AG10803 (cell line): ENCODE measurements around the gene NUS1.

ENCODE experiments used
- DNase-seq: peaks from one replicate; pipeline ENCODE4 v3.0.0; 2010; ENCODE audit warnings: low read depth
- H3K4me3 ChIP-seq: 2 replicates; pipeline ENCODE4 v1.5.1; 2011; ENCODE audit warnings: mild to moderate bottlenecking, low read length, control low read depth
- CTCF ChIP-seq: conservative IDR thresholded peaks from 2 replicates; pipeline ENCODE4 v1.5.1; 2011; ENCODE audit warnings: mild to moderate bottlenecking, low read length, control low read depth, inconsistent platforms

Gene NUS1

GRCh38 chr6:117655380-117655779 lies 19.9 kb upstream of the NUS1 start:
- TF ChIP-seq CTCF: no peak

GRCh38 chr6:117666881-117667280 lies 8.4 kb upstream of the NUS1 start:
- no peak for TF ChIP-seq CTCF
- H3K4me3 ChIP-seq: no peak overlapping the region
- no peak for DNase-seq

More at GRCh38 chr6:117655380-117655779, 19.9 kb upstream of the NUS1 start:
- H3K4me3 ChIP-seq: no peak overlapping the region
- no peak for DNase-seq

GRCh38 chr6:117668736-117669135 lies 6.5 kb upstream of the NUS1 start:
- no peak overlapping the region for H3K4me3 ChIP-seq
- no peak for TF ChIP-seq CTCF
- DNase-seq: no peak

GRCh38 chr6:117674503-117674902 lies 766 bp upstream of the NUS1 start:
- no peak for DNase-seq
- H3K4me3 ChIP-seq: peak overlapping the region; percentile 71
- TF ChIP-seq CTCF: no peak

- peak overlapping the region; percentile 81 for H3K4me3 ChIP-seq
- DNase-seq: peak; percentile 3
Observed at GRCh38 chr6:117675658-117676301, 511 bp downstream of the NUS1 start.

- peak; percentile 12 for DNase-seq
- no peak for TF ChIP-seq CTCF
Observed at GRCh38 chr6:117676577-117677218, 1.4 kb downstream of the NUS1 start.

GRCh38 chr6:117677553-117678141 lies 2.4 kb downstream of the NUS1 start:
- DNase-seq: peak; percentile 5
- TF ChIP-seq CTCF: no peak
- H3K4me3 ChIP-seq: peak overlapping the region; percentile 20

More at GRCh38 chr6:117676577-117677218, 1.4 kb downstream of the NUS1 start:
- peak overlapping the region; percentile 81 for H3K4me3 ChIP-seq
